Neural progenitor cell (in vitro differentiated cells): Measurements from ENCODE around the gene EIF5A.

ENCODE experiments used
- CTCF ChIP-seq: fragments of 200-600 bp; sonication (generic); IDR thresholded peaks from 2 replicates; pipeline ENCODE4 v1.5.1; 2017; ENCODE audit warnings: antibody characterized with exemption, mild to moderate bottlenecking
- EZH2phosphoT487 ChIP-seq: fragments of 200-600 bp; sonication (generic); IDR thresholded peaks from 2 replicates; pipeline ENCODE4 v1.6.1; 2017; ENCODE audit warnings: antibody characterized with exemption

GRCh38 chr17:7355573-7355972, 48.1 kb downstream of the EIF5A start:
- no peak for TF ChIP-seq CTCF
- no peak for TF ChIP-seq EZH2phosphoT487
